Suprapubic skin (tissue), 4 donors: Measurements from ENCODE around the gene SH3BP4.

ENCODE experiments used
- POLR2A ChIP-seq, 2 donors: fragments of 450-650 bp; IDR thresholded peaks; one replicate each; pipeline ENCODE4 v1.6.1; 2017; ENCODE audit warnings: antibody characterized with exemption in 2 of 2, mild to moderate bottlenecking in 2 of 2, moderate library complexity in 2 of 2
- POLR2AphosphoS5 ChIP-seq, 3 donors: sonication (generic); formaldehyde crosslinking; IDR thresholded peaks; one replicate each; pipeline ENCODE4 v1.6.1; 2017; ENCODE audit warnings: antibody characterized with exemption in 3 of 3
- TF ChIP-seq, protein P1 (sequence below), 2 donors: fragments of 200-600 bp in 1 of 2; fragments of 450-650 bp in 1 of 2; sonication (generic) in 1 of 2; IDR thresholded peaks; one replicate each; pipeline ENCODE4 v1.5.1; 2016 to 2019; ENCODE audit warnings: antibody characterized with exemption in 2 of 2, mild to moderate bottlenecking in 1 of 2, moderate library complexity in 1 of 2

DNA sequence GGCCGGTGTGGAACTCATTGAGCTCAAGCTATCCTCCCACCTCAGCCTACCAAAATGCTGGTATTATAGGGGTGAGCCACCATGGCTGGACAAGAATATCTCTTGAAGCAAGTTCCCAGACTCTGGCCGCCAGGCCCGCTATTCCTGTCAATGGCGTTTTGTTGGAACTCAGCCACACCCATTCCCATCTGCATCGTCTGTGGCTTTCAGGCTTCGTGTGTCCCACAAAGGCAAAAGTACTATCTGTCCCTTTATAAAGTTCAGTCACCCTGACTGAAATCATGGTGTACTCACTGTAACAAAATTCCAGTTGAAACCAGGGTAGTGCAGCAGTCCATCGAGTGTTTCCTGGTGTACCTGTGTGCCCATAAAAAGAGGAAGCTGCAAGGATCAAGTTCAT lies 96.7 kb downstream of the SH3BP4 start:
- TF ChIP-seq POLR2AphosphoS5 (IDR thresholded peaks at IDR 0.05) (no peak), POLR2A (IDR thresholded peaks at IDR 0.05) (no peak)
- TF ChIP-seq, protein P1, sequence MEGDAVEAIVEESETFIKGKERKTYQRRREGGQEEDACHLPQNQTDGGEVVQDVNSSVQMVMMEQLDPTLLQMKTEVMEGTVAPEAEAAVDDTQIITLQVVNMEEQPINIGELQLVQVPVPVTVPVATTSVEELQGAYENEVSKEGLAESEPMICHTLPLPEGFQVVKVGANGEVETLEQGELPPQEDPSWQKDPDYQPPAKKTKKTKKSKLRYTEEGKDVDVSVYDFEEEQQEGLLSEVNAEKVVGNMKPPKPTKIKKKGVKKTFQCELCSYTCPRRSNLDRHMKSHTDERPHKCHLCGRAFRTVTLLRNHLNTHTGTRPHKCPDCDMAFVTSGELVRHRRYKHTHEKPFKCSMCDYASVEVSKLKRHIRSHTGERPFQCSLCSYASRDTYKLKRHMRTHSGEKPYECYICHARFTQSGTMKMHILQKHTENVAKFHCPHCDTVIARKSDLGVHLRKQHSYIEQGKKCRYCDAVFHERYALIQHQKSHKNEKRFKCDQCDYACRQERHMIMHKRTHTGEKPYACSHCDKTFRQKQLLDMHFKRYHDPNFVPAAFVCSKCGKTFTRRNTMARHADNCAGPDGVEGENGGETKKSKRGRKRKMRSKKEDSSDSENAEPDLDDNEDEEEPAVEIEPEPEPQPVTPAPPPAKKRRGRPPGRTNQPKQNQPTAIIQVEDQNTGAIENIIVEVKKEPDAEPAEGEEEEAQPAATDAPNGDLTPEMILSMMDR (IDR thresholded peaks at IDR 0.05): no peak
